Cardiac fibroblast (primary cell): Measurements from ENCODE around the gene LONRF2.

Source experiments
- DNase-seq, 2 donors: peaks; one replicate each; pipeline versions ENCODE4 v3.0.0 to v3.0.0-alpha.2; 2010; ENCODE audit warnings: low read depth in 2 of 2
- H3K4me3 ChIP-seq, 2 donors: replicated peaks in 1 of 2; 1 replicate in 1 of 2; 2 replicates in 1 of 2; pipeline ENCODE4 v1.5.1; 2011; ENCODE audit warnings: low read depth in 2 of 2, low read length in 2 of 2, mild to moderate bottlenecking in 2 of 2, moderate library complexity in 1 of 2
- CTCF ChIP-seq: IDR thresholded peaks from one replicate; pipeline ENCODE4 v1.5.1; 2011; ENCODE audit warnings: low read depth, mild to moderate bottlenecking, low read length, inconsistent platforms

LONRF2 gene

GRCh38 chr2:100283724-100284501 lies 38.4 kb downstream of the LONRF2 start:
- no peak for TF ChIP-seq CTCF
- no peak overlapping the region for H3K4me3 ChIP-seq
- no peak for DNase-seq

- DNase-seq: peak; percentile 44 to 82
- no peak overlapping the region for H3K4me3 ChIP-seq
- TF ChIP-seq CTCF: no peak
Observed at GRCh38 chr2:100281521-100282438, 40.5 kb downstream of the LONRF2 start.

- no peak for TF ChIP-seq CTCF
- DNase-seq: no peak
- H3K4me3 ChIP-seq: no peak overlapping the region
Observed at GRCh38 chr2:100279586-100280534, 42.4 kb downstream of the LONRF2 start.

GRCh38 chr2:100278986-100279385 lies 43.3 kb downstream of the LONRF2 start:
- no peak for TF ChIP-seq CTCF
- DNase-seq: no peak
- no peak overlapping the region for H3K4me3 ChIP-seq

GRCh38 chr2:100278501-100278900 lies 43.8 kb downstream of the LONRF2 start:
- no peak for DNase-seq
- TF ChIP-seq CTCF: no peak
- H3K4me3 ChIP-seq: no peak overlapping the region

- DNase-seq: no peak
- no peak for TF ChIP-seq CTCF
- no peak overlapping the region for H3K4me3 ChIP-seq
Observed at GRCh38 chr2:100277540-100278207, 44.6 kb downstream of the LONRF2 start.
